NCI-H146 treated with DMSO at 0.1 percent for 48 hours (cell line): ENCODE data around the gene LRRC9.

Experiments
- DNase-seq: peaks from one replicate; lab custom pipeline; 2025; ENCODE audit not compliant: unreplicated experiment; lab: John Stamatoyannopoulos, UW

Gene LRRC9

DNA sequence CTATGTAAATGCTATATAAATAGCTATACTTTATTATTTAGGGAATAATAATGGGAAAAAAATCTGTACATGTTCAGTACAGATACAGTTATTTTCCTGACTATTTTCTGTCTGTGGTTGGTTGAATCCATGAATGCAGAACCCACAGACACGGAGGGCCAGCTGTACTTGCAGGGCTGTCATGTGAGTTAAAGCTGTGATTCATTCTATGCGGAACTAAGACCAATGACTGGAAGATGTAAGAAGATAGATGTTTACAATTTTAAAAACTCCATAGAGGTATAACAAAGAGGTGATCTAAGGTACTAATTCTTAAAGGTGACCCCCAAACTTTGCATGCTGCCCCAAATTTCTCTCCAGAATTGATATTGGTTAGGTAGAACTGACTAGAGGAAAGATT lies 186.4 kb downstream of the LRRC9 start:
- no peak for DNase-seq

DNA sequence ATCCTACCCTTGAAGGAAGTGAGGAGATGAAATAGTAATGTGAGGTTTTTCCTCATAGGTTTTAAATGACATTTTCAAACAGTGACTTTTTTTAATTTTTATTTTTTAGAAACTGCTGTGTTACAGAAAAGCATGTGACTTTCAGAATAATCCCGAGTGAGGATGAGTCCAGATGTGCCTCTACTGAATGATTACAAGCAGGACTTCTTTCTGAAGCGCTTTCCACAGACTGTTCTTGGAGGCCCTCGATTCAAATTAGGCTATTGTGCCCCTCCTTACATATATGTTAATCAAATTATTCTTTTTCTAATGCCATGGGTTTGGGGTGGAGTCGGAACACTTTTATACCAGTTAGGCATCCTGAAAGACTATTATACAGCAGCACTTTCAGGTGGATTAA lies 187.5 kb downstream of the LRRC9 start:
- no peak for DNase-seq

DNA sequence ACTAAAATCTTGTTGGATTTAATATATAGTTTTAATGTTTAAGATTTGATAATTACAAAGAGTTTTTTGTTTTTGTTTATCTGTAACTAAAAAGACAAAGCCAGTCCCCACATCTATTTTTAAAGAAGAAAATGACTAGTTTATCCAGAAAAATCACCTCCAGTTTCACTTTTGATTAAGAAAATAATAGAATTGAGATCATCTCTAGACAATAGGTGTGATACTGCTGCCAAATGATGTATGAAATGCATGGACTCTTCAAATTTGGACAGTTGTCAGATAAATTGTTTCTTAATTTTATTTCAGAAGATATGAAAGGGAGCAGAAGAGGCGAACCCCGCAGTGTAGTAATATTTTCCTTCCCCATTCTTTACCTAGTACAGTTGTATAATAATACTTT lies 191.8 kb downstream of the LRRC9 start:
- DNase-seq, result no peak
